IPS DF 4.7 (cell line): ENCODE measurements around the gene VPS13A.

ENCODE experiments used
- DNase-seq: peaks from one replicate; pipeline ENCODE4 v3.0.0-alpha.2; 2013; ENCODE audit warnings: low spot score; ENCODE audit errors: extremely low read depth

The VPS13A gene

GRCh38 chr9:77456829-77457437 is 279.6 kb downstream of the VPS13A start:
- DNase-seq: peak; percentile 87

- DNase-seq: peak; percentile 71
Measured at GRCh38 chr9:77457916-77458592, 280.7 kb downstream of the VPS13A start.

DNA sequence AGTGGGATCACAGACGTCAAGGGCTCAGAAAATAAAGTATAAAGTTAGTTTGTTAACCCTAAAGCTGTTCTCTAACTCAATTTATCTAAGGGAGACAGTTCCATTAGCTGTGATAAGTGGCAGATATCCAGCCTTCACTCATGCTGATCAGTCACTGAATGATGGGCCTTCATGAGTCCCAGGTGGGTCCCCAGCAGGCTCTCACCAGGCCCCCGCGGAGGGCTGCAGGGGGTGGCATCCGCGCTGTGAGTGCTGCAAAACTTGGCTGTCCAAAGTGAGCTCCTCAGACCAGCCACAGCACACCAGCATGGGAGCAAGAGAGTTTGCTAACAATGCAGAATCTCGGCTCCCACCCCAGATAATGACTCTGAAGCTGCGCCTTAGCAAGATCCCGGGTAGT is 283.6 kb downstream of the VPS13A start:
- DNase-seq: no peak

- no peak for DNase-seq
Measured at GRCh38 chr9:77462066-77462465, 284.7 kb downstream of the VPS13A start.

DNA sequence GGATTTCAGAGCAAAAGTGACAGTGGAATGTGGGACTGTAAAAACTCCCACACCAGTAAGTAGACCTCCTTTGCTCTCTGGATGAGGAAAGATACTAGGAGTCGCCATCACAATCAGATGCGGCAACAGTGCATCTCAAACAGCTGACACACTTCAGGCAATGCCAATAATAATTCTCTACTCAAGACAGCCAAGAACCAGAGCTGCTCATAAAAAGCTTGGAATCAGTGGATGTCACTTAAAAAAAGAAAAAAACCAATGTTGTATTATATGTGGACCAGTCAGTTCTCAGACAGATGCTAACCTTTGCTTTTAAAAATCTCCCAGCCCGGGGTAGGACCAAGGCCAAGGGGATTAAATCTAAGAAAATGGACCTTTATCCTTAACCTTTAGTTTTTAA is 285.8 kb downstream of the VPS13A start:
- no peak for DNase-seq

- DNase-seq: no peak
Measured at GRCh38 chr9:77464661-77465060, 287.3 kb downstream of the VPS13A start.

DNA sequence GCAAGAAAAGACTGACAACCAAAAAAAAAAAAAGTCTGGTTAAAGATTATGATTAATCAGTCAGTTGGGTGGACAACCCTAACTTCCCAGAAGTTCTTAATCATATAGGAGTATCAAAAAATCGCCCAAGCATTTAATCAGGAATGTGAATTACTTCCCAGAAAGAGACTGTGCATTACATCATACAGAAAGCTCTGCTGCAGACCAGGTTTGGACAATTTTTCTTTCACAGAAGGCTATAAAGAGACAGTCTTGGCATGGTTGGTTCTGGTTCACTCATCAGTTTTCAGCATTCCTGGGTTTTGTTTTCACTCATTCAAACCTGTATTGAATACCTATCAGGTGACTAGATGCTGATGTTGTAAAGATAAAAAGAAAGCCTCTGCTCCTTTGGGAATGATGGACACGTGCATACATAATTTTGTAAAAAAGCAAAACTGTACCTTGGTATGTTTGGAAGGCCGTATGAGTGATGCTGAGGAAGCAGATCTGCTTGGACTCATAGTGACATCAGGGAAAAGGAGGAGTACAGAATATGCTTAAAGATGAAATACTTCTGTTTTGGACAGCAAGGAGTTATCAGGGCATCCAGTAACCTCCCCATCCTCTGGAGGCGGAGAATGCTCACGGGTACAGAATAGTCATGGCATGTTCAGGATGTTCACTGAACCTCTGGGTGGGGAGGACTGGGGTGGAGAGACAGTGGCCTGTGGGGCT is 292.3 kb downstream of the VPS13A start:
- no peak for DNase-seq
